ENCODE data around the gene USP4.

Gene USP4

GRCh38 chr3:49276475-49277382, 63.1 kb downstream of the USP4 start, which contains the start of gene C3orf62:
TSS of gene C3orf62 (minus strand) at chr3:49277232. CDS start at chr3:49276872, 360 bp downstream.
- Histone ChIP-seq H3K79me2 (ENCODE audit: control insufficient read depth, low read length) (no peaks in the 10 kb centered on the region), H3K27ac (ENCODE audit: low read depth, low read length) (0 out of 2 replicates have a peak within 1 kb of the TSS, but pooled peaks have one; percentile 8), H3K9me3 (ENCODE audit: control insufficient read depth, insufficient read depth, low read length) (no peaks in the 10 kb centered on the region), H3K36me3 (ENCODE audit: control insufficient read depth, low read length) (peaks cover 29% of the 10 kb centered on the region), H3K9me2 (replicated peaks; ENCODE audit: control insufficient read depth, low read length) (no peaks in the 10 kb centered on the region), H4K20me1 (ENCODE audit: control insufficient read depth, insufficient read depth, low read depth, low read length) (no peaks in the 10 kb centered on the region), H3K4me1 (ENCODE audit: control insufficient read depth, low read length) (peaks cover 21% of the 10 kb centered on the region), H3K27me3 (ENCODE audit: control insufficient read depth, low read length) (no peaks in the 10 kb centered on the region), H3F3A (ENCODE audit: control insufficient read depth, insufficient read depth) (peaks cover 11% of the 10 kb centered on the region; the same call in 1 of the 2 replicates), H3K4me2 (ENCODE audit: low read length) (peak within 1 kb of the TSS; percentile 75), H3K4me3 (ENCODE audit: low read length) (peak within 1 kb of the TSS; percentile 67)
- TF ChIP-seq EZH2phosphoT487 (IDR thresholded peaks at IDR 0.05; ENCODE audit: borderline replicate concordance, low read length) (no peak), CTCF (IDR thresholded peaks at IDR 0.05; ENCODE audit: low read depth, low read length, poor library complexity, severe bottlenecking) (no peak)

DNA sequence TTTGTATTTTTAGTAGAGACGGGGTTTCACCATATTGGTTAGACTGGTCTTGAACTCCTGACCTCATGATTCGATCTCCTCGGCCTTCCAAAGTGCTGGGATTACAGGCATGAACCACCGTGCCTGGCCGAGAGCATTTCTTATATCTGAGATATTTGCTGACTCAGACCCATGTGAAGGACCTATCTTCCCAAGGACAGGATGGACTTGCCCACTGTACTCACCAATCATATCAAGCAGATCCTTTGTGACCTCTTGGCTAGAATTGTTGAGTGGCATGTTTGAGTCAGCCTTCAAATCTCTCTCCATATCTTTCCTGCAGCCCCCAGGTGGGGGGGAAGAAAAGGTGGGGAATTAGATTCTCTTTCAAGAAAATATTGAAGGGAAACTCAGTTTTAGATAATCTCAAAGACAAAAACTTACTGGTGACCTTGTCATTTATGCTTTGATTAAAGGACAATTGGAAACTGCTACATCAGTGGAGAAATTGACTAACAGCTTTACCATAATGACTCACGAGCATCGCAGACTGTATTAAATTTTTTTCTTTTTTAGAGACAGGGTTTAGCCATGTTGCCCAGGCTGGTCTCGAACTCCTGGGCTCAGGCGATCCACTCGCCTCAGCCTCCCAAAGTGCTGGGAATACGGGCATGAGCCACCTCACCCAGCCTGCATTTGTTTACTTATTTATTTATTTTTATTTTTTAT, 65.9 kb downstream of the USP4 start:
- Histone ChIP-seq H3K4me2 (ENCODE audit: low read length) (no peak overlapping the region), H3K9me2 (replicated peaks; ENCODE audit: control insufficient read depth, low read length) (no peaks in the 10 kb centered on the region), H3K9me3 (ENCODE audit: control insufficient read depth, insufficient read depth, low read length) (no peaks in the 10 kb centered on the region), H3K27ac (ENCODE audit: low read depth, low read length) (no peak overlapping the region), H3K4me1 (ENCODE audit: control insufficient read depth, low read length) (peaks cover 21% of the 10 kb centered on the region), H3K4me3 (ENCODE audit: low read length) (no peak overlapping the region), H3F3A (ENCODE audit: control insufficient read depth, insufficient read depth) (peaks cover 11% of the 10 kb centered on the region; the same call in 1 of the 2 replicates), H3K79me2 (ENCODE audit: control insufficient read depth, low read length) (no peaks in the 10 kb centered on the region), H3K36me3 (ENCODE audit: control insufficient read depth, low read length) (peaks cover 17% of the 10 kb centered on the region), H3K27me3 (ENCODE audit: control insufficient read depth, low read length) (no peaks in the 10 kb centered on the region), H4K20me1 (ENCODE audit: control insufficient read depth, insufficient read depth, low read depth, low read length) (no peaks in the 10 kb centered on the region)
- TF ChIP-seq EZH2phosphoT487 (IDR thresholded peaks at IDR 0.05; ENCODE audit: borderline replicate concordance, low read length) (no peak), CTCF (IDR thresholded peaks at IDR 0.05; ENCODE audit: low read depth, low read length, poor library complexity, severe bottlenecking) (no peak)

GRCh38 chr3:49271047-49271446, 68.8 kb downstream of the USP4 start:
- TF ChIP-seq CTCF (IDR thresholded peaks at IDR 0.05; ENCODE audit: low read depth, low read length, poor library complexity, severe bottlenecking): no peak
- TF ChIP-seq EZH2phosphoT487 (IDR thresholded peaks at IDR 0.05; ENCODE audit: borderline replicate concordance, low read length): no peak
- Histone ChIP-seq H3K27ac (ENCODE audit: low read depth, low read length) (no peak overlapping the region), H3K36me3 (ENCODE audit: control insufficient read depth, low read length) (no peaks in the 10 kb centered on the region; the same call in 1 of the 2 replicates), H3K9me2 (replicated peaks; ENCODE audit: control insufficient read depth, low read length) (no peaks in the 10 kb centered on the region), H3K79me2 (ENCODE audit: control insufficient read depth, low read length) (no peaks in the 10 kb centered on the region), H3K4me1 (ENCODE audit: control insufficient read depth, low read length) (peaks cover 3% of the 10 kb centered on the region), H3K27me3 (ENCODE audit: control insufficient read depth, low read length) (no peaks in the 10 kb centered on the region), H3F3A (ENCODE audit: control insufficient read depth, insufficient read depth) (no peaks in the 10 kb centered on the region), H3K4me3 (ENCODE audit: low read length) (no peak overlapping the region), H3K4me2 (ENCODE audit: low read length) (no peak overlapping the region), H3K9me3 (ENCODE audit: control insufficient read depth, insufficient read depth, low read length) (no peaks in the 10 kb centered on the region), H4K20me1 (ENCODE audit: control insufficient read depth, insufficient read depth, low read depth, low read length) (no peaks in the 10 kb centered on the region)
